Adrenal gland (tissue), 12 donors: ENCODE measurements around the gene TRMT11. TPM values are rescaled to one million over a fixed set of nuclear protein-coding genes. Genes with fewer than 3 reads are reported as not detected.

ENCODE experiments used
- DNase-seq, 7 donors: peaks; one replicate each; pipeline ENCODE4 v3.0.0-alpha.2; 2019 to 2020
- H3K27ac ChIP-seq, 5 donors: fragments of 200-600 bp; sonication (generic) in 4 of 5; 1 replicate in 3 of 5; 2 replicates in 2 of 5; pipeline versions ENCODE4 v1.5.1 to v1.8.0; 2016 to 2020; ENCODE audit warnings: mild to moderate bottlenecking in 1 of 5
- H3K27me3 ChIP-seq: fragments of 200-600 bp; 2 replicates; pipeline ENCODE4 v1.8.0; 2021
- H3K36me3 ChIP-seq, 2 donors: fragments of 200-600 bp; replicated peaks in 1 of 2; 1 replicate in 1 of 2; 2 replicates in 1 of 2; pipeline versions ENCODE4 v1.5.1 to v1.8.0; 2018 to 2022
- H3K4me1 ChIP-seq, 2 donors: fragments of 200-600 bp; replicated peaks in 1 of 2; 1 replicate in 1 of 2; 2 replicates in 1 of 2; pipeline versions ENCODE4 v1.5.1 to v1.8.0; 2018 to 2021
- H3K4me3 ChIP-seq, 4 donors: fragments of 200-600 bp; sonication (generic) in 3 of 4; one replicate each; pipeline ENCODE4 v1.5.1; 2016 to 2018
- H3K9me3 ChIP-seq, 3 donors: fragments of 200-600 bp; sonication (generic) in 1 of 3; replicated peaks in 1 of 3; 1 replicate in 2 of 3; 2 replicates in 1 of 3; pipeline versions ENCODE4 v1.5.1 to v1.8.0; 2016 to 2021
- CTCF ChIP-seq, 6 experiments: fragments of 450-650 bp in 4 of 6; fragments of 200-600 bp in 2 of 6; sonication (generic) in 1 of 6; IDR thresholded peaks; 1 replicate in 5 of 6; 2 replicates in 1 of 6; pipeline versions ENCODE4 v1.5.1 to v1.8.0; 2016 to 2021; ENCODE audit warnings: antibody characterized with exemption in 6 of 6, mild to moderate bottlenecking in 2 of 6, moderate library complexity in 1 of 6
- POLR2A ChIP-seq, 2 donors: fragments of 450-650 bp; IDR thresholded peaks; one replicate each; pipeline ENCODE4 v1.6.1; 2017; ENCODE audit warnings: antibody characterized with exemption in 2 of 2, mild to moderate bottlenecking in 2 of 2, moderate library complexity in 1 of 2
- WGBS, 4 donors: extraction: QIAGEN DNeasy Blood & Tissue Kit in 2 of 4; methylation state at CpG; one replicate each; pipeline versions ENCODE4 v1.1.5 to v1.1.7; 2013 to 2017; 5-methylcytosine and 5-hydroxymethylcytosine counted together
- intact Hi-C, 2 donors: fragments of 100-400 bp; cut with DNase I; formaldehyde crosslinking; loops; one replicate each; pipeline versions ENCODE4 v1.14.1 to v1.15.0; 2022 to 2023
- polyA plus RNA-seq, 3 donors: library from polyadenylated mRNA; stranded (reverse); fragments of 200-250 nt in 2 of 3; fragments of 350-450 nt in 1 of 3; fragmentation: Illumina TruSeq in 1 of 3; extraction: RNeasy Lipid Tissue Mini Kit (QIAGEN cat#74804) in 1 of 3; gene quantifications; one replicate each; pipeline ENCODE4 v1.2.3, GENCODE V29; 2013 to 2014
- total RNA-seq, 9 donors: library from RNA; depleted of rRNA in 4 of 9; stranded (reverse); fragments of >200 nt in 4 of 9; fragments of 120-200 nt in 1 of 9; fragmentation: NEBNext Ultra II Directional in 1 of 9; extraction: Animal tissue kit (Norgen Biotek cat#: 25700) in 1 of 9; gene quantifications; one replicate each; pipeline versions ENCODE4 v1.1.0 to v1.2.4, GENCODE V29; 2013 to 2023
- donor health status: healthy with polysubstance abuse.
- donor health status: Bipolar disorder and iron deficiency.
- donor health status: DM: yes; HTN: yes; CAD: no.
- donor health status: DM: no; HTN: no; CAD: no.
- donor health status: DM: no; HTN: no; CAD: no.
- donor health status: DM: yes; HTN: yes; CAD: no.

Gene TRMT11
- total and polyA plus RNA-seq, 12 donors: 9.7 to 29.9 (median 17.9) TPM

- DNase-seq: no peak
- H3K4me1 ChIP-seq: peaks cover 0 to 7% of the 10 kb centered on the region in 2 donors
- H3K27ac ChIP-seq: no peak overlapping the region
- no peaks in the 10 kb centered on the region for H3K27me3 ChIP-seq
- 71 to 87% (median 80%) methylated on average over 4 of the region's 4 CpGs for WGBS, 4 donors
- H3K4me3 ChIP-seq: no peak overlapping the region
- no peaks in the 10 kb centered on the region for H3K36me3 ChIP-seq
- intact Hi-C loops: no loop called here
- TF ChIP-seq CTCF (IDR thresholded peaks at IDR 0.05): no peak
- no peak for TF ChIP-seq POLR2A (IDR thresholded peaks at IDR 0.05)
- no peaks in the 10 kb centered on the region for H3K9me3 ChIP-seq
Measured at GRCh38 chr6:126075335-126076071, 89.2 kb downstream of the TRMT11 start.

- intact Hi-C loops: no loop called here
- Histone ChIP-seq H3K27me3 (no peaks in the 10 kb centered on the region), H3K36me3 (no peaks in the 10 kb centered on the region), H3K4me1 (peaks cover 0 to 7% of the 10 kb centered on the region in 2 donors), H3K27ac (no peak overlapping the region), H3K4me3 (no peak overlapping the region), H3K9me3 (no peaks in the 10 kb centered on the region)
- TF ChIP-seq CTCF (IDR thresholded peaks at IDR 0.05) (no peak), POLR2A (IDR thresholded peaks at IDR 0.05) (no peak)
- no peak for DNase-seq
- WGBS, 4 donors: 68 to 83% (median 77%) methylated on average over 3 of the region's 3 CpGs
Measured at GRCh38 chr6:126076992-126077664, 90.8 kb downstream of the TRMT11 start.

GRCh38 chr6:126077810-126078776 lies 91.8 kb downstream of the TRMT11 start:
- Histone ChIP-seq H3K4me3 (no peak overlapping the region), H3K27ac (no peak overlapping the region), H3K36me3 (no peaks in the 10 kb centered on the region), H3K9me3 (no peaks in the 10 kb centered on the region), H3K4me1 (peaks cover 0 to 7% of the 10 kb centered on the region in 2 donors), H3K27me3 (no peaks in the 10 kb centered on the region)
- DNase-seq: no peak
- intact Hi-C loops: no loop called here
- TF ChIP-seq CTCF (IDR thresholded peaks at IDR 0.05): no peak
- no peak for TF ChIP-seq POLR2A (IDR thresholded peaks at IDR 0.05)
- WGBS, 4 donors: 85 to 90% (median 88%) methylated on average over 11 of the region's 11 CpGs

GRCh38 chr6:126083875-126084274 lies 97.5 kb downstream of the TRMT11 start:
- WGBS, 4 donors: 94 to 100% (median 98%) methylated on average over 1 of the region's 1 CpG
- intact Hi-C loops: no loop called here
- H3K36me3 ChIP-seq: no peaks in the 10 kb centered on the region

More at GRCh38 chr6:126083875-126084274, 97.5 kb downstream of the TRMT11 start:
- Histone ChIP-seq H3K9me3 (no peaks in the 10 kb centered on the region), H3K4me1 (no peaks in the 10 kb centered on the region), H3K4me3 (no peak overlapping the region), H3K27ac (no peak overlapping the region), H3K27me3 (no peaks in the 10 kb centered on the region)
- TF ChIP-seq POLR2A (IDR thresholded peaks at IDR 0.05): no peak
- TF ChIP-seq CTCF (IDR thresholded peaks at IDR 0.05): no peak
- no peak for DNase-seq
